Epithelial cell of umbilical artery (primary cell): ENCODE data around the gene ACAA1. TPM values are rescaled to one million over a fixed set of nuclear protein-coding genes. Genes with fewer than 3 reads are reported as not detected.

Experiments
- total RNA-seq: library from RNA; depleted of rRNA; stranded (reverse); fragments of >200 nt; gene quantifications from 2 replicates; pipeline ENCODE4 v1.2.3, GENCODE V29; 2014

The ACAA1 gene
- 38.3 and 43.8 TPM in 2 replicates for total RNA-seq

GRCh38 chr3:38136777-38137614 is at the start of gene ACAA1:
Gene ACAA1 (minus strand): TSS chr3:38137127. CDS start chr3:38137035, 92 bp downstream.

GRCh38 chr3:38164952-38165721 is 28.2 kb upstream of the ACAA1 start, which contains the start of gene OXSR1:
Gene OXSR1 (plus strand): TSS chr3:38165537. CDS start chr3:38165877, 340 bp downstream.

GRCh38 chr3:38138349-38139190 is 1.6 kb upstream of the ACAA1 start, which contains the start of gene MYD88:
Gene MYD88 (plus strand): TSS chr3:38138661. CDS start chr3:38138701, 40 bp downstream.

Other genes starting within 250 kb of the ACAA1 start
- 4.9 and 6.8 TPM in 2 replicates for gene VILL, start 146.3 kb downstream of the ACAA1 start, total RNA-seq
- 11.6 and 19.5 TPM in 2 replicates for gene PLCD1, start 107.5 kb downstream of the ACAA1 start, total RNA-seq
- not detected in 2 replicates for gene DLEC1, start 97.9 kb downstream of the ACAA1 start, total RNA-seq
- 17.2 and 19.8 TPM in 2 replicates for gene MYD88, start 1.5 kb upstream of the ACAA1 start, total RNA-seq
- gene OXSR1, start 28.4 kb upstream of the ACAA1 start, total RNA-seq: 29.0 and 33.1 TPM in 2 replicates
- not detected in 2 replicates for gene SLC22A13, start 128.7 kb upstream of the ACAA1 start, total RNA-seq
- gene SLC22A14, start 145.2 kb upstream of the ACAA1 start, total RNA-seq: not detected in 2 replicates
- gene XYLB, start 209.7 kb upstream of the ACAA1 start, total RNA-seq: 2.3 and 3.0 TPM in 2 replicates